HepG2 (cell line): Measurements from ENCODE around the gene OXLD1. TPM values are rescaled to one million over a fixed set of nuclear protein-coding genes. Genes with fewer than 3 reads are reported as not detected.
A peak's percentile ranks its signal among the peaks of the same experiment; 100 is the strongest.

Source experiments
- ARID5B ChIP-seq: IDR thresholded peaks from 2 replicates; pipeline ENCODE4 v1.4.0; 2020; ENCODE audit warnings: mild to moderate bottlenecking, missing genetic modification reagents
- BRF2 ChIP-seq: sonication (generic); formaldehyde crosslinking; IDR thresholded peaks from 2 replicates; pipeline ENCODE4 v1.8.1; 2022; ENCODE audit warnings: mild to moderate bottlenecking, missing genetic modification reagents
- CBX2 ChIP-seq, 2 experiments: fragments of 200-600 bp in 1 of 2; sonication (generic); formaldehyde crosslinking in 1 of 2; IDR thresholded peaks; 2 replicates each; pipeline versions ENCODE4 v1.7.0 to v1.8.1; 2018 to 2022; ENCODE audit warnings: low read depth in 2 of 2, low read length in 1 of 2, mild to moderate bottlenecking in 1 of 2, missing genetic modification reagents in 1 of 2
- DBP ChIP-seq: sonication (generic); formaldehyde crosslinking; IDR thresholded peaks from 2 replicates; pipeline ENCODE4 v1.4.0; 2020; ENCODE audit warnings: missing genetic modification reagents; ENCODE audit errors: not compliant biosample characterization
- NFYB ChIP-seq: sonication (generic); formaldehyde crosslinking; IDR thresholded peaks from 2 replicates; pipeline ENCODE4 v1.4.0; 2020; ENCODE audit warnings: missing genetic modification reagents
- SMAD1 ChIP-seq: sonication (generic); formaldehyde crosslinking; IDR thresholded peaks from 2 replicates; pipeline ENCODE4 v1.4.0; 2020; ENCODE audit warnings: missing genetic modification reagents, low read depth, mild to moderate bottlenecking, borderline replicate concordance
- SMARCE1 ChIP-seq: fragments of 450-650 bp; IDR thresholded peaks from 2 replicates; pipeline ENCODE4 v1.6.1; 2017; ENCODE audit warnings: borderline replicate concordance
- SYNCRIP ChIP-seq: fragments of 200-400 bp; formaldehyde crosslinking; IDR thresholded peaks from 2 replicates; pipeline ENCODE4 v1.6.1; 2018; ENCODE audit warnings: mild to moderate bottlenecking, low read depth, low read length; ENCODE audit not compliant: insufficient read depth
- ZBTB34 ChIP-seq: sonication (generic); formaldehyde crosslinking; IDR thresholded peaks from 2 replicates; pipeline ENCODE4 v1.8.0; 2022; ENCODE audit warnings: mild to moderate bottlenecking, missing genetic modification reagents
- ZNF234 ChIP-seq: sonication (generic); formaldehyde crosslinking; conservative IDR thresholded peaks from 2 replicates; pipeline ENCODE4 v1.5.1; 2020; ENCODE audit warnings: mild to moderate bottlenecking, missing genetic modification reagents
- ZNF281 ChIP-seq: sonication (generic); formaldehyde crosslinking; IDR thresholded peaks from 2 replicates; pipeline ENCODE4 v1.4.0; 2020; ENCODE audit warnings: missing genetic modification reagents, borderline replicate concordance
- ZNF430 ChIP-seq: sonication (generic); formaldehyde crosslinking; IDR thresholded peaks from 2 replicates; pipeline ENCODE4 v1.9.0; 2021; ENCODE audit warnings: mild to moderate bottlenecking, missing genetic modification reagents
- ZNF768 ChIP-seq: sonication (generic); formaldehyde crosslinking; IDR thresholded peaks from 2 replicates; pipeline ENCODE4 v1.4.0; 2020; ENCODE audit warnings: missing genetic modification reagents
- ZNF792 ChIP-seq: IDR thresholded peaks from 2 replicates; pipeline ENCODE4 v1.6.1; 2016
- polyA plus RNA-seq, 8 experiments: library from polyadenylated mRNA; depleted of rRNA in 3 of 8; stranded (reverse) in 7 of 8; unstranded in 1 of 8; fragments of >200 nt; fragmentation: Illumina TruSeq in 4 of 8; extraction: Trizol in 4 of 8; gene quantifications; 2 replicates each; pipeline versions ENCODE4 v1.2.1 to v1.2.3, GENCODE V29; 2011 to 2016; ENCODE audit warnings: low read depth in 4 of 8, missing spikeins in 1 of 8, mixed read lengths in 1 of 8; ENCODE audit not compliant: insufficient read depth in 1 of 8
- total RNA-seq, 5 experiments: library from RNA; depleted of rRNA; stranded (reverse); fragments of >200 nt; fragmentation: Illumina TruSeq; extraction: Trizol; gene quantifications; 2 replicates each; pipeline ENCODE4 v1.2.3, GENCODE V29; 2016; ENCODE audit warnings: low read depth in 1 of 5

Gene OXLD1
- total and polyA plus RNA-seq, 2 of the 13 experiments (the other 11 are each of a cell fraction or from before 2014, with no cell fraction given): 27.1 to 37.5 TPM

GRCh38 chr17:81636505-81637288 lies 29.7 kb downstream of the OXLD1 start, which contains the start of the genes NPLOC4 and TSPAN10 (continued):
- TF ChIP-seq ARID5B (CRISPR knock-in tag) (peak; percentile 73), SMAD1 (CRISPR knock-in tag) (peak; percentile 56; the same call in 1 of the 2 replicates), SMARCE1 (0 out of 2 replicates have a peak, but pooled peaks have one; percentile 38), DBP (no peak), BRF2 (CRISPR knock-in tag) (0 out of 2 replicates have a peak, but pooled peaks have one; percentile 79), ZNF792 (CRISPR knock-in tag) (peak; percentile 91; the same call in 1 of the 2 replicates), ZNF768 (CRISPR knock-in tag) (peak; percentile 84), SYNCRIP (no peak), ZNF281 (peak; percentile 83), ZNF430 (peak; percentile 92), ZBTB34 (CRISPR knock-in tag) (no peak), ZNF234 (CRISPR knock-in tag) (no peak; the same call in 1 of the 2 replicates), CBX2 (IDR thresholded peaks at IDR 0.05; ENCODE audit: low read depth, low read length) (no peak), CBX2 (CRISPR knock-in tag; IDR thresholded peaks at IDR 0.05; ENCODE audit: low read depth) (no peak), NFYB (CRISPR knock-in tag) (peak; percentile 41)
